Measurements from ENCODE around the gene PACRG.

The PACRG gene

GRCh38 chr6:163337958-163338357 is 610.2 kb downstream of the PACRG start (continued):
- TF ChIP-seq BACH2 (CRISPR knock-in tag; IDR thresholded peaks at IDR 0.05; ENCODE audit: borderline replicate concordance) (no peak), ZC3H10 (CRISPR knock-in tag; IDR thresholded peaks at IDR 0.05) (no peak), TCF4 (CRISPR knock-in tag; IDR thresholded peaks at IDR 0.05; ENCODE audit: borderline replicate concordance) (no peak), ARNTL (CRISPR knock-in tag; IDR thresholded peaks at IDR 0.05; ENCODE audit: borderline replicate concordance, low read depth) (no peak), TOX (CRISPR knock-in tag; IDR thresholded peaks at IDR 0.05; ENCODE audit: borderline replicate concordance) (no peak)

DNA sequence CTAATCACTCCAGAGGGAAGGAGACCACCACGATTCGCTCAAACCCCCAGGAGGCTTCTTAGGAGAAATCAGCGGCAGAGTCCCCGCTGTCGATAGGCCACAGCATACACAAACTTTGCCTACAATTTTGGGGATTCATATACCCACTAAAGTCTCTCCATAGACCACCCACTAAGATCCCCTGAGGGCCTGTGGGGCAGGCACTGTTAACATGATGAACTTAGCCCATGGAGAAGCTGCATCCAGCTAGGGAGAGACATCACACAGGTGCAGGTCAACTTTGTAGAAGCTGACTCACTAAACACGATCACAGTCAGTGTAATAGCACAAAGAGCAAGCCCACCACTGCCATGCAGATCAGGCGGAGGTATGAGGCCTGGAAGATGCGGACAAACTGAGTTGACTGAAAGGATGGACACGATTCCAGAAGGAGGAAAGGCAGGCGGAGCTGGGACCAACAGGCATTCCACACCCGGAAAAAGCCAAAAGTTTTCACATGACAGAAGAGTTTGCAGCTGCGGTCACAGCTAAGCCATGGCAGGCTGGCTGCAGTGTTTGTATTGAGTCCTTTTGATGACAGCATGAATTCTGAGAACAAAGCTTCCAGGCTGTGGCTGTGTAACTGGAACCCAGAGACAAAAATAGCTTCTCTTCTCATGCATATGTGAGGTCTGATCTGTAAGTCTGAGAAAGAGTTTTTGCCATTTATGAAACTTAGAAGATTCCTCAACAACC is 611.1 kb downstream of the PACRG start:
- no peak for ATAC-seq
- no peak for TF ChIP-seq GLIS3 (CRISPR knock-in tag; IDR thresholded peaks at IDR 0.05)
- TF ChIP-seq ZFP3 (CRISPR knock-in tag; IDR thresholded peaks at IDR 0.05) = no peak
- no peak for TF ChIP-seq ZC3H10 (CRISPR knock-in tag; IDR thresholded peaks at IDR 0.05)

DNA sequence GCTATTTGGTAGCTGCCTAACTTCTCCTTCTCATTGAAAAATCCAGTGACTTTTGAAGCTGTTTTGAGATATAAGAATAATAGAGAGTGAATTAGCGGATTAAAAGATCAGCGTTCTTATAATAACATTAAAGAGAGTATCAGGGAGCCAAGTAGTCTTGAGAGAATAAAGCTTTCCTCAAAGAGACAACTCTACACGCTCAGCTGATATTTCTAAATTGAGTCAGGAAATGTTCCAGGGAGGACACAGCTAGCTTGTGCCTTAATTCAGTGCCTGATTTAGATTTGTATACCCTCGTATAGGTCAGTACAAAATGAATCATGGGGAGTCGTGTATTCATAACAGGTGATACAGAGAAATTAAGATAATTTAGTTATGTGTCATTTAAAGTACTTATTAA is 611.7 kb downstream of the PACRG start:
- no peak for TF ChIP-seq CREB5 (CRISPR knock-in tag; IDR thresholded peaks at IDR 0.05; ENCODE audit: low read depth)
- no peak for TF ChIP-seq SNAI2 (CRISPR knock-in tag; IDR thresholded peaks at IDR 0.05)
- no peak for TF ChIP-seq TOX (CRISPR knock-in tag; IDR thresholded peaks at IDR 0.05; ENCODE audit: borderline replicate concordance)
- TF ChIP-seq POU6F1 (CRISPR knock-in tag; IDR thresholded peaks at IDR 0.05; ENCODE audit: borderline replicate concordance, low read depth) = no peak
- no peak for TF ChIP-seq OSR1 (CRISPR knock-in tag; IDR thresholded peaks at IDR 0.05)
- TF ChIP-seq RARB (CRISPR knock-in tag; IDR thresholded peaks at IDR 0.05) = no peak
- no peak for TF ChIP-seq ESRRG (CRISPR knock-in tag; IDR thresholded peaks at IDR 0.05)
- no peak for TF ChIP-seq ARNTL (CRISPR knock-in tag; IDR thresholded peaks at IDR 0.05; ENCODE audit: borderline replicate concordance, low read depth)
- no peak for TF ChIP-seq ZNF70 (CRISPR knock-in tag; IDR thresholded peaks at IDR 0.05)
- TF ChIP-seq ZFP3 (CRISPR knock-in tag; IDR thresholded peaks at IDR 0.05) = no peak
- TF ChIP-seq ZNF565 (CRISPR knock-in tag; conservative IDR thresholded peaks at IDR 0.05; ENCODE audit: low read depth) = no peak
- no peak for TF ChIP-seq TCF4 (CRISPR knock-in tag; IDR thresholded peaks at IDR 0.05; ENCODE audit: borderline replicate concordance)
- no peak for TF ChIP-seq ZC3H10 (CRISPR knock-in tag; IDR thresholded peaks at IDR 0.05)
- ATAC-seq = no peak

DNA sequence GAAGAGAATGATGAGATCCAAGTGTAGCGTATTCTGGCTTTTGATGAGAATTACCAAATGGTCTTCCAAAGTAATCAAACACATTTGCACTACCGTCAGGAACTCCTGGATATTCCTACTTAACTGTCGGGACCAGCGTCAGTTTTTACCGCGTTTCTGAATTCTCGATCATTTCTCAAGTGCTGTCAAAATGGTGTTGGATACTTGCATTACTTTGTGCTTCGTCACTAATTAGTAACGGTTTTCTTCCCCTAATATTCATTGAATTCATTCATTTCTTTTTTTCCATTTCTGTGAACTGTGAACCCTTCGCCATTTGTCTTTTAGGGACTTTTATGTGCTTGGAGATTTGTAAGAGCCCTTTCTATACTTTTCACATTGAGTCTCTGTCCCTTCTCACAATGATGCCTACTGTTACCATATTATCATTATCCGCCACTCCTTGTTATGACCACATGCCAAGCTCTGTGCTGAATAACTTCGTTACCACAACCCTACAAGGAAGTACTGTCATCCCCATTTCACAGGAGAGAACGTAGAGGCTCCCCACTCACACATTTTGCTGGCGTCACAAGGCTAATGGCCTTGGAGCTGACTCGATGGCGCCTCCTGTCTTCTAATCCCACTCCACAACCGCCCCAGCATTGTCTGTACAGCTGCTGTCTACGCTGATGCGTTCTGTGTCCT is 612.6 kb downstream of the PACRG start:
- no peak for ATAC-seq
- TF ChIP-seq CSDC2 (CRISPR knock-in tag; IDR thresholded peaks at IDR 0.05) = no peak

GRCh38 chr6:163341224-163342061 is 613.7 kb downstream of the PACRG start:
- no peak for ATAC-seq
- TF ChIP-seq POU6F1 (CRISPR knock-in tag; IDR thresholded peaks at IDR 0.05; ENCODE audit: borderline replicate concordance, low read depth) (no peak), TSHZ2 (CRISPR knock-in tag; IDR thresholded peaks at IDR 0.05) (no peak), OSR1 (CRISPR knock-in tag; IDR thresholded peaks at IDR 0.05) (no peak), GLIS3 (CRISPR knock-in tag; IDR thresholded peaks at IDR 0.05) (no peak), BACH2 (CRISPR knock-in tag; IDR thresholded peaks at IDR 0.05; ENCODE audit: borderline replicate concordance) (no peak), TOX (CRISPR knock-in tag; IDR thresholded peaks at IDR 0.05; ENCODE audit: borderline replicate concordance) (no peak), ZFP30 (CRISPR knock-in tag; IDR thresholded peaks at IDR 0.05) (no peak), ISL1 (CRISPR knock-in tag; IDR thresholded peaks at IDR 0.05) (no peak), ZNF565 (CRISPR knock-in tag; conservative IDR thresholded peaks at IDR 0.05; ENCODE audit: low read depth) (no peak), ZNF70 (CRISPR knock-in tag; IDR thresholded peaks at IDR 0.05) (no peak), SNAI2 (CRISPR knock-in tag; IDR thresholded peaks at IDR 0.05) (no peak), ARNTL (CRISPR knock-in tag; IDR thresholded peaks at IDR 0.05; ENCODE audit: borderline replicate concordance, low read depth) (no peak), ESRRG (CRISPR knock-in tag; IDR thresholded peaks at IDR 0.05) (no peak), ZFP3 (CRISPR knock-in tag; IDR thresholded peaks at IDR 0.05) (no peak)
- TF ChIP-seq, protein P1, sequence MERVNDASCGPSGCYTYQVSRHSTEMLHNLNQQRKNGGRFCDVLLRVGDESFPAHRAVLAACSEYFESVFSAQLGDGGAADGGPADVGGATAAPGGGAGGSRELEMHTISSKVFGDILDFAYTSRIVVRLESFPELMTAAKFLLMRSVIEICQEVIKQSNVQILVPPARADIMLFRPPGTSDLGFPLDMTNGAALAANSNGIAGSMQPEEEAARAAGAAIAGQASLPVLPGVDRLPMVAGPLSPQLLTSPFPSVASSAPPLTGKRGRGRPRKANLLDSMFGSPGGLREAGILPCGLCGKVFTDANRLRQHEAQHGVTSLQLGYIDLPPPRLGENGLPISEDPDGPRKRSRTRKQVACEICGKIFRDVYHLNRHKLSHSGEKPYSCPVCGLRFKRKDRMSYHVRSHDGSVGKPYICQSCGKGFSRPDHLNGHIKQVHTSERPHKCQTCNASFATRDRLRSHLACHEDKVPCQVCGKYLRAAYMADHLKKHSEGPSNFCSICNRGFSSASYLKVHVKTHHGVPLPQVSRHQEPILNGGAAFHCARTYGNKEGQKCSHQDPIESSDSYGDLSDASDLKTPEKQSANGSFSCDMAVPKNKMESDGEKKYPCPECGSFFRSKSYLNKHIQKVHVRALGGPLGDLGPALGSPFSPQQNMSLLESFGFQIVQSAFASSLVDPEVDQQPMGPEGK (CRISPR knock-in tag; IDR thresholded peaks at IDR 0.05; ENCODE audit: borderline replicate concordance) = no peak
